ENCODE data around the gene DEFB123. TPM values are rescaled to one million over a fixed set of nuclear protein-coding genes. Genes with fewer than 3 reads are reported as not detected.

DEFB123 gene
- polyA plus RNA-seq, 1 of the 3 experiments (the other 2 are of a cell fraction), result not detected

GRCh38 chr20:31476294-31476585, 35.8 kb downstream of the DEFB123 start:
- Histone ChIP-seq H3K4me1 (ENCODE audit: control insufficient read depth in 1 of 2, insufficient read depth in 2 of 2, low read depth in 1 of 2, low read length in 1 of 2) (peaks cover 2 to 7% of the 10 kb centered on the region in 2 experiments; a peak in 2 of 4 replicates), H3F3A (replicated peaks; ENCODE audit: insufficient read depth) (no peaks in the 10 kb centered on the region), H2AFZ (ENCODE audit: low read depth) (no peak overlapping the region), H3K9me2 (no peaks in the 10 kb centered on the region), H3K27me3 (ENCODE audit: insufficient read depth) (no peaks in the 10 kb centered on the region), H3K36me3 (replicated peaks in 1 of 2; ENCODE audit: control insufficient read depth in 1 of 2, insufficient read depth in 2 of 2, low read length in 1 of 2) (no peaks in the 10 kb centered on the region), H3K79me2 (ENCODE audit: insufficient read depth) (no peaks in the 10 kb centered on the region; the same call in 1 of the 2 replicates), H3K4me2 (peak overlapping the region; percentile 98), H3K4me3 (ENCODE audit: low read depth in 2 of 2, low read length in 1 of 2) (peak overlapping the region in 1 of 2 experiments; percentile 56; a peak in 2 of 4 replicates), H3K9ac (peak overlapping the region; percentile 72; the same call in 1 of the 2 replicates), H3K9me3 (no peaks in the 10 kb centered on the region), H4K20me1 (ENCODE audit: insufficient read depth) (no peaks in the 10 kb centered on the region), H3K27ac (ENCODE audit: low read depth in 2 of 2, low read length in 1 of 2) (peak overlapping the region in 1 of 2 experiments; percentile 56; a peak in 2 of 4 replicates)
- TF ChIP-seq TAF1 (IDR thresholded peaks at IDR 0.05; ENCODE audit: borderline replicate concordance, low read depth, low read length), result no peak
- TF ChIP-seq FOSL2 (IDR thresholded peaks at IDR 0.05; ENCODE audit: borderline replicate concordance, low read depth), result no peak
- TF ChIP-seq GABPA (IDR thresholded peaks at IDR 0.05; ENCODE audit: low read depth), result no peak
- no peak for TF ChIP-seq ELF1 (IDR thresholded peaks at IDR 0.05)
- TF ChIP-seq CHD2 (IDR thresholded peaks at IDR 0.05; ENCODE audit: low read length, partially characterized antibody), result no peak
- peak; percentile 59 for TF ChIP-seq NFIC (IDR thresholded peaks at IDR 0.05; ENCODE audit: borderline replicate concordance)
- ChIA-PET CTCF (interaction anchor here (1.0 to 2.8 kb wide), 2 partner anchors 16 to 27 kb away, joined by 3 to 12 read pairs; no protein-coding TSS in a partner anchor), POLR2A (no interaction called here)
- no peak for DNase-seq
- WGBS (ENCODE audit: low lambda C conversion rate), result 29% methylated on average over 6 of the region's 6 CpGs

GRCh38 chr20:31476643-31477215, 36.3 kb downstream of the DEFB123 start:
- Histone ChIP-seq H3K9me2 (no peaks in the 10 kb centered on the region), H3K9ac (peak overlapping the region; percentile 72; the same call in 1 of the 2 replicates), H3K27me3 (ENCODE audit: insufficient read depth) (no peaks in the 10 kb centered on the region), H2AFZ (ENCODE audit: low read depth) (no peak overlapping the region), H3K36me3 (replicated peaks in 1 of 2; ENCODE audit: control insufficient read depth in 1 of 2, insufficient read depth in 2 of 2, low read length in 1 of 2) (no peaks in the 10 kb centered on the region), H3K4me2 (peak overlapping the region; percentile 98), H3K79me2 (ENCODE audit: insufficient read depth) (no peaks in the 10 kb centered on the region; the same call in 1 of the 2 replicates), H3K27ac (ENCODE audit: low read depth in 2 of 2, low read length in 1 of 2) (peak overlapping the region in 1 of 2 experiments; percentile 56; a peak in 2 of 4 replicates), H3F3A (replicated peaks; ENCODE audit: insufficient read depth) (peaks cover 3% of the 10 kb centered on the region), H3K4me1 (ENCODE audit: control insufficient read depth in 1 of 2, insufficient read depth in 2 of 2, low read depth in 1 of 2, low read length in 1 of 2) (peaks cover 2 to 7% of the 10 kb centered on the region in 2 experiments; a peak in 2 of 4 replicates), H4K20me1 (ENCODE audit: insufficient read depth) (no peaks in the 10 kb centered on the region), H3K4me3 (ENCODE audit: low read depth in 2 of 2, low read length in 1 of 2) (no peak overlapping the region; a peak in 1 of 4 replicates), H3K9me3 (no peaks in the 10 kb centered on the region)
- ChIA-PET POLR2A (no interaction called here), CTCF (interaction anchor here (1.0 to 3.0 kb wide), 3 partner anchors 17 to 27 kb away, joined by 3 to 14 read pairs (median 12); no protein-coding TSS in a partner anchor)
- WGBS (ENCODE audit: low lambda C conversion rate), result 40% methylated on average over 6 of the region's 6 CpGs
- DNase-seq, result no peak
- TF ChIP-seq TEAD4 (IDR thresholded peaks at IDR 0.05; ENCODE audit: borderline replicate concordance, insufficient read depth), result no peak
- no peak for TF ChIP-seq YY1 (IDR thresholded peaks at IDR 0.05; ENCODE audit: low read depth)
- peak; percentile 21; the same call in 1 of the 2 replicates for TF ChIP-seq PBX3 (IDR thresholded peaks at IDR 0.05)
- no peak for TF ChIP-seq CHD2 (IDR thresholded peaks at IDR 0.05; ENCODE audit: low read length, partially characterized antibody)
- TF ChIP-seq JUND (IDR thresholded peaks at IDR 0.05), result peak; percentile 34
- TF ChIP-seq IRF3 (IDR thresholded peaks at IDR 0.05; ENCODE audit: low read depth, low read length), result no peak
- no peak for TF ChIP-seq EZH2phosphoT487 (IDR thresholded peaks at IDR 0.05; ENCODE audit: borderline replicate concordance, low read depth)
- TF ChIP-seq FOSL2 (IDR thresholded peaks at IDR 0.05; ENCODE audit: borderline replicate concordance, low read depth), result no peak
- peak; percentile 5; the same call in 1 of the 2 replicates for TF ChIP-seq TCF12 (IDR thresholded peaks at IDR 0.05)
- no peak for TF ChIP-seq EP300 (IDR thresholded peaks at IDR 0.05; ENCODE audit: borderline replicate concordance in 1 of 2, low read depth in 1 of 2, low read length in 1 of 2)
- TF ChIP-seq REST (IDR thresholded peaks at IDR 0.05; ENCODE audit: low read depth, low read length), result no peak
- TF ChIP-seq POLR2AphosphoS5 (IDR thresholded peaks at IDR 0.05; ENCODE audit: low read depth, low read length), result no peak
- no peak for TF ChIP-seq RCOR1 (IDR thresholded peaks at IDR 0.05; ENCODE audit: low read length)
- no peak for TF ChIP-seq MEF2A (IDR thresholded peaks at IDR 0.05; ENCODE audit: borderline replicate concordance, low read depth)
- peak; percentile 44; the same call in 1 of the 2 replicates for TF ChIP-seq RXRA (IDR thresholded peaks at IDR 0.05; ENCODE audit: borderline replicate concordance, low read depth)
- no peak for TF ChIP-seq USF1 (IDR thresholded peaks at IDR 0.05; ENCODE audit: borderline replicate concordance, low read depth)

All from SK-N-SH (cell line).